Liver (tissue), 3 donors: ENCODE measurements around the gene PIAS4.

Source experiments
- FOXA1 ChIP-seq: IDR thresholded peaks from 2 replicates; pipeline ENCODE4 v1.6.1; 2016; ENCODE audit warnings: antibody characterized with exemption
- GABPA ChIP-seq, 2 donors: IDR thresholded peaks in 1 of 2; conservative IDR thresholded peaks in 1 of 2; 2 replicates each; pipeline ENCODE4 v1.6.1; 2016; ENCODE audit warnings: antibody characterized with exemption in 2 of 2, mild to moderate bottlenecking in 1 of 2, moderate library complexity in 1 of 2
- HNF4A ChIP-seq, 2 donors: conservative IDR thresholded peaks; 2 replicates each; pipeline ENCODE4 v1.6.1; 2016; ENCODE audit warnings: antibody characterized with exemption in 2 of 2, mild to moderate bottlenecking in 2 of 2
- JUND ChIP-seq, 2 donors: IDR thresholded peaks; 2 replicates each; pipeline ENCODE4 v1.6.1; 2016; ENCODE audit warnings: antibody characterized with exemption in 2 of 2
- RAD21 ChIP-seq, 2 donors: IDR thresholded peaks; 2 replicates each; pipeline ENCODE4 v1.6.1; 2016; ENCODE audit warnings: antibody characterized with exemption in 2 of 2, mild to moderate bottlenecking in 2 of 2
- RXRA ChIP-seq, 2 donors: IDR thresholded peaks; 2 replicates each; pipeline ENCODE4 v1.6.1; 2017 to 2018; ENCODE audit warnings: antibody characterized with exemption in 2 of 2, mild to moderate bottlenecking in 1 of 2
- SP1 ChIP-seq: IDR thresholded peaks from 2 replicates; pipeline ENCODE4 v1.6.1; 2018; ENCODE audit warnings: antibody characterized with exemption, mild to moderate bottlenecking
- TAF1 ChIP-seq: conservative IDR thresholded peaks from 2 replicates; pipeline ENCODE4 v1.6.1; 2016; ENCODE audit warnings: antibody characterized with exemption, mild to moderate bottlenecking
- YY1 ChIP-seq: IDR thresholded peaks from 2 replicates; pipeline ENCODE4 v1.6.1; 2016; ENCODE audit warnings: antibody characterized with exemption, mild to moderate bottlenecking
- TF ChIP-seq, protein P1 (sequence below): fragments of 150-350 bp; IDR thresholded peaks from 2 replicates; pipeline ENCODE4 v1.5.1; 2017; ENCODE audit warnings: improper control_type of control experiment, low read depth, low read length; ENCODE audit not compliant: missing input control
- TF ChIP-seq, protein P2 (sequence below): IDR thresholded peaks from 2 replicates; pipeline ENCODE4 v1.6.1; 2016; ENCODE audit warnings: antibody characterized with exemption
- TF ChIP-seq, protein P3 (sequence below): IDR thresholded peaks from 2 replicates; pipeline ENCODE4 v1.6.1; 2016; ENCODE audit warnings: antibody characterized with exemption
- TF ChIP-seq, protein P4 (sequence below): IDR thresholded peaks from 2 replicates; pipeline ENCODE4 v1.6.1; 2016; ENCODE audit warnings: antibody characterized with exemption, mild to moderate bottlenecking
- TF ChIP-seq, protein P5 (sequence below): IDR thresholded peaks from 2 replicates; pipeline ENCODE4 v1.6.1; 2016; ENCODE audit warnings: antibody characterized with exemption
- donor health status: healthy.
- donor health status: healthy.

DNA sequence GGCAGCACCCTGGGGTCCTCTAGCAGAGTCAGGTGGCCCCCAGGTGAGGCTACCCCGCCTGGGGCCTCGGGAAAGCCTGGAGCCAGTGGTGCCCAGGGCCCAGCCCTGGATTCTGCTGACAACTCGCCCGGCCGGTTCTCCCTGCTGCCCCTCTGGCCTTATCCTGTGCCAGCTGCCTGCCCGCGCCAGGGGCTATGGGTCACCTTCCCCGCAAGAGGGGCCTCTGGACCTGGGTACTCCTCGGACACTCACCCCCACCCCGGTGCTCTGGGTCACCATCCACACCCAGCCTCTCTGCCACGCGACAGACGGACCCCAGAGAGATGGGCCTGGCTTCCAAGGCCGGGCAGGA lies 35.2 kb downstream of the PIAS4 start:
- TF ChIP-seq, protein P1, sequence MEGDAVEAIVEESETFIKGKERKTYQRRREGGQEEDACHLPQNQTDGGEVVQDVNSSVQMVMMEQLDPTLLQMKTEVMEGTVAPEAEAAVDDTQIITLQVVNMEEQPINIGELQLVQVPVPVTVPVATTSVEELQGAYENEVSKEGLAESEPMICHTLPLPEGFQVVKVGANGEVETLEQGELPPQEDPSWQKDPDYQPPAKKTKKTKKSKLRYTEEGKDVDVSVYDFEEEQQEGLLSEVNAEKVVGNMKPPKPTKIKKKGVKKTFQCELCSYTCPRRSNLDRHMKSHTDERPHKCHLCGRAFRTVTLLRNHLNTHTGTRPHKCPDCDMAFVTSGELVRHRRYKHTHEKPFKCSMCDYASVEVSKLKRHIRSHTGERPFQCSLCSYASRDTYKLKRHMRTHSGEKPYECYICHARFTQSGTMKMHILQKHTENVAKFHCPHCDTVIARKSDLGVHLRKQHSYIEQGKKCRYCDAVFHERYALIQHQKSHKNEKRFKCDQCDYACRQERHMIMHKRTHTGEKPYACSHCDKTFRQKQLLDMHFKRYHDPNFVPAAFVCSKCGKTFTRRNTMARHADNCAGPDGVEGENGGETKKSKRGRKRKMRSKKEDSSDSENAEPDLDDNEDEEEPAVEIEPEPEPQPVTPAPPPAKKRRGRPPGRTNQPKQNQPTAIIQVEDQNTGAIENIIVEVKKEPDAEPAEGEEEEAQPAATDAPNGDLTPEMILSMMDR, result no peak
- TF ChIP-seq, protein P2, sequence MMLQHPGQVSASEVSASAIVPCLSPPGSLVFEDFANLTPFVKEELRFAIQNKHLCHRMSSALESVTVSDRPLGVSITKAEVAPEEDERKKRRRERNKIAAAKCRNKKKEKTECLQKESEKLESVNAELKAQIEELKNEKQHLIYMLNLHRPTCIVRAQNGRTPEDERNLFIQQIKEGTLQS, result no peak
- TF ChIP-seq, protein P3, sequence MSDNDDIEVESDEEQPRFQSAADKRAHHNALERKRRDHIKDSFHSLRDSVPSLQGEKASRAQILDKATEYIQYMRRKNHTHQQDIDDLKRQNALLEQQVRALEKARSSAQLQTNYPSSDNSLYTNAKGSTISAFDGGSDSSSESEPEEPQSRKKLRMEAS, result no peak
- TF ChIP-seq HNF4A (conservative IDR thresholded peaks at IDR 0.05) (no peak), TAF1 (no peak), JUND (IDR thresholded peaks at IDR 0.05) (no peak), GABPA (IDR thresholded peaks at IDR 0.05 in 1 of 2, conservative IDR thresholded peaks at IDR 0.05 in 1 of 2) (no peak), YY1 (no peak), SP1 (no peak), RXRA (IDR thresholded peaks at IDR 0.05) (no peak), FOXA1 (no peak), RAD21 (IDR thresholded peaks at IDR 0.05) (no peak)
- TF ChIP-seq, protein P4, sequence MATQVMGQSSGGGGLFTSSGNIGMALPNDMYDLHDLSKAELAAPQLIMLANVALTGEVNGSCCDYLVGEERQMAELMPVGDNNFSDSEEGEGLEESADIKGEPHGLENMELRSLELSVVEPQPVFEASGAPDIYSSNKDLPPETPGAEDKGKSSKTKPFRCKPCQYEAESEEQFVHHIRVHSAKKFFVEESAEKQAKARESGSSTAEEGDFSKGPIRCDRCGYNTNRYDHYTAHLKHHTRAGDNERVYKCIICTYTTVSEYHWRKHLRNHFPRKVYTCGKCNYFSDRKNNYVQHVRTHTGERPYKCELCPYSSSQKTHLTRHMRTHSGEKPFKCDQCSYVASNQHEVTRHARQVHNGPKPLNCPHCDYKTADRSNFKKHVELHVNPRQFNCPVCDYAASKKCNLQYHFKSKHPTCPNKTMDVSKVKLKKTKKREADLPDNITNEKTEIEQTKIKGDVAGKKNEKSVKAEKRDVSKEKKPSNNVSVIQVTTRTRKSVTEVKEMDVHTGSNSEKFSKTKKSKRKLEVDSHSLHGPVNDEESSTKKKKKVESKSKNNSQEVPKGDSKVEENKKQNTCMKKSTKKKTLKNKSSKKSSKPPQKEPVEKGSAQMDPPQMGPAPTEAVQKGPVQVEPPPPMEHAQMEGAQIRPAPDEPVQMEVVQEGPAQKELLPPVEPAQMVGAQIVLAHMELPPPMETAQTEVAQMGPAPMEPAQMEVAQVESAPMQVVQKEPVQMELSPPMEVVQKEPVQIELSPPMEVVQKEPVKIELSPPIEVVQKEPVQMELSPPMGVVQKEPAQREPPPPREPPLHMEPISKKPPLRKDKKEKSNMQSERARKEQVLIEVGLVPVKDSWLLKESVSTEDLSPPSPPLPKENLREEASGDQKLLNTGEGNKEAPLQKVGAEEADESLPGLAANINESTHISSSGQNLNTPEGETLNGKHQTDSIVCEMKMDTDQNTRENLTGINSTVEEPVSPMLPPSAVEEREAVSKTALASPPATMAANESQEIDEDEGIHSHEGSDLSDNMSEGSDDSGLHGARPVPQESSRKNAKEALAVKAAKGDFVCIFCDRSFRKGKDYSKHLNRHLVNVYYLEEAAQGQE, result no peak
- TF ChIP-seq, protein P5, sequence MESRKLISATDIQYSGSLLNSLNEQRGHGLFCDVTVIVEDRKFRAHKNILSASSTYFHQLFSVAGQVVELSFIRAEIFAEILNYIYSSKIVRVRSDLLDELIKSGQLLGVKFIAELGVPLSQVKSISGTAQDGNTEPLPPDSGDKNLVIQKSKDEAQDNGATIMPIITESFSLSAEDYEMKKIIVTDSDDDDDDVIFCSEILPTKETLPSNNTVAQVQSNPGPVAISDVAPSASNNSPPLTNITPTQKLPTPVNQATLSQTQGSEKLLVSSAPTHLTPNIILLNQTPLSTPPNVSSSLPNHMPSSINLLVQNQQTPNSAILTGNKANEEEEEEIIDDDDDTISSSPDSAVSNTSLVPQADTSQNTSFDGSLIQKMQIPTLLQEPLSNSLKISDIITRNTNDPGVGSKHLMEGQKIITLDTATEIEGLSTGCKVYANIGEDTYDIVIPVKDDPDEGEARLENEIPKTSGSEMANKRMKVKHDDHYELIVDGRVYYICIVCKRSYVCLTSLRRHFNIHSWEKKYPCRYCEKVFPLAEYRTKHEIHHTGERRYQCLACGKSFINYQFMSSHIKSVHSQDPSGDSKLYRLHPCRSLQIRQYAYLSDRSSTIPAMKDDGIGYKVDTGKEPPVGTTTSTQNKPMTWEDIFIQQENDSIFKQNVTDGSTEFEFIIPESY, result no peak
